ENCODE results near the gene KSR1.

Gene KSR1

DNA sequence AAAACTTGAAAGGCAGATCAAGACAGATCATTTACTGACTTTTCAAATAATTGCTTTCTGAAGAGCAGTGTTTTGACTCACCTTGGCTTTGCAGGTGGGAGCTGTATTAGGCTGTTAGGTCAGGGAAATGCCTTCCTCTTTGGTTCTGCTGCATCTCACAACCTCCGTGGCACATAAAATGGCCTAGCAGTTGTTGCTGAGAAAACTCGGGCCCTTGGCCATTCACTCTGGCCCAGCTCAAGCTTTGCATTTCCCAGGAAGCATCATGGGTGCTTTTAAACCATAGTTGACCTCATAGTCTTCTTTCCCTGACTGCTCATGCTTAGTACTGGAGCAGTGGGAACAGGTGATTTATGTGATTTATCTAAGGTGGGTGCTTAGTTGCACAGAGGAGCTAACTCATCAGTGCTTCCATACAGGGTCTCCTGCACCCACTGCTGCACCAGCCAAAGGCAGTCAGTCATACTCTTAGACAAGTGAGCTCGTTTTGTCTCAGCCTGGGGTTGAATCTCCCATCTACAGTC, 83.6 kb downstream of the KSR1 start:
- no peak for DNase-seq

DNA sequence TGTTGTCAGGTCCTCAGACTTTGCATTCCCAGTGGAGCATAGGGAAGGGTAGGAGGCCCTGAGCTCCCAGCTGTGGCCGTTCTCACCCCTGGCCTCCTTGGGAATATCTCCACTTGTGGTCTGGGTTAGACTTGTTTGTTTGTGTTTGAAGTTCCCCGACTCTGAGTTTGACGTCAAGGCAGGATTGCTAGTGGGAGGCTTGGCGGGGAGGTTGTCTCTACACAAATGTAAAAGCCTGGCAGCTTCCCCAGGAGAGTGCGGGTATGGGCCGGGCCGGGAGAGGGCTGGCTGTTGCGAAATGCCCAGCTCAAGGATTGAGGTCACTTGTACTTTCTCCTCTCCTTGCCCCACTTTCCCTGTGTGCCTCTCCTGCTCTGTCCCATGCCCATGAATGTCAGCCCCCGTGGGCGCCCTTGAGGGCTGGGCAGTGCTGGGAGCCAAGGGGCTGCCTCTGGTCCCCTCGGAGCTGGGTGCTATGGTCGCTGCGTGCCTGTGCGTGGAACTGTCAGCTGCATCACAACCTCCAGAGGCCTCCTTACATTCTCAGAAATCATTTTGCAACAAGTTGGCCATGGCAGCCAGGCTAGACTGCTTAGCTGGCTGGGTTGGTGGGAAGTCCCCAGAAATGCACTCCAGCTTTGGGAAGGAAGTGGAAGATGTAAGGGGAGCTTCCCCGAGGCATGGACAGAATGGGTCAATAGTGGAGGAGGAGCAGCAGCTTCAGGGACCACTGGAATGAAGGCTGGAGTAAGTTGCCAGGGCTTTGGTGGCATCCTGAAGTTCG, 84.3 kb downstream of the KSR1 start:
- no peak for DNase-seq

DNA sequence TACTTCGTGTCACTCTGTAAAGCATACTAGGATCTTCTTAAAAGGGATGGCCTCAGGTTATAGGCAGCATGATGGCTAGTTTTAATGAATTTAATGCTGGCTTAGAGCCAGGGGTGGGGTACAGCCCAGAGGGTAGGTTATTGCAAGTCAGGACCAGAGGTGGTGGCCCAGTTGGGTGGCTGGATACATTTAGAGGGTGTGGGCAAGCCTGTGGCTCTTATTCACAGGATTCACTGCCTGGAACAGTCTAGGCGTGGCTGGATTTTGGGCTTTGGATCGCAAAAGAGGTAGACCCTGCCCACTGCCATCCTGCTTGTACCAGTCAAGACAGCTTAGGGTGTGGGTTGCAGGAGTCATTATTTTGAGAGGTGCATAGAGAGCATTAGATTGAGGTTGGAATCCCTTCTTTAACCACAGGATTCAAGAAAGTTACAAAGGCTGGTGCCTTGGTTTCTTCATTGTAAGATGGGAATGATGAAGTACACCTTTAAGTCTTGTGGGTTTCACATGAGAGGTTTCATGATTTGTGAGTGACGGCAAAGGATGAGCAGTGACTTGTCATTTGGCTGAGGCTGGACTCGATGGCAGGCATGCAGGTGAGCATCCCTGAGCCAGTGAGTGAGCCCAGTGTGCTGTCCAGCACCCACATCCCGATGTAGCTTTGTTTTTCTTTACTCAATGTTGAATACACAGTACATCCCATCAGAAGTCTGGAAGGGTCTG, 85.2 kb downstream of the KSR1 start:
- DNase-seq = no peak

DNA sequence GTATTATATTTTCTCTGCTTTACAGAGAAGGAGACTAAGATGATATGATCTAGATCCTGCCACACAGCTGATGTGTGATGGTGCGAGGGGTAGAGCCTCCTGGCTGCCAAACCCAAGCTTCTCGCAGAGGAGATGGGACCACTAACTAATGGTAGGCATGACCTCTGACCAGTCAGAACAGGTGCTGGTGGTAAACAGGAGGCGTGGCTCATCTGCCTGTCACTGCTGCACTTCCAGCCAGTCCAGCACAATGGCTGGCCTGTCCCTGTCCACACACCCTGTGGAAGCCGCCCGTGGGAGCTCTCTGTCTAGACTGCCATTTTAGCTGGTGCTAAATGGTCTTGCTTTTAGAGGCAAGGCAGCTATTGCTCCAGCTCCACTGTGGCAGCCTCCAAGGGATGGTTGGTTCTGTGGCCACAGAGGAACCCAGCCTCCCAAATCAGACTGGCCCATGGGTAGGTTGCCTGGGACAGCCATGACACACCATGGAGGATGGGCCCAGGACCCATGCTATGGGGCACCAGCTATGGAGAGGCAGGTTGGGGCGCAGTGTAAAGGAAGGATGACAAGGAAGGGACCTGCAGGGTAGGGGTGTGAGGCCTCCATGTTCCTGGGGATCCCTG, 86.7 kb downstream of the KSR1 start:
- no peak for DNase-seq

DNA sequence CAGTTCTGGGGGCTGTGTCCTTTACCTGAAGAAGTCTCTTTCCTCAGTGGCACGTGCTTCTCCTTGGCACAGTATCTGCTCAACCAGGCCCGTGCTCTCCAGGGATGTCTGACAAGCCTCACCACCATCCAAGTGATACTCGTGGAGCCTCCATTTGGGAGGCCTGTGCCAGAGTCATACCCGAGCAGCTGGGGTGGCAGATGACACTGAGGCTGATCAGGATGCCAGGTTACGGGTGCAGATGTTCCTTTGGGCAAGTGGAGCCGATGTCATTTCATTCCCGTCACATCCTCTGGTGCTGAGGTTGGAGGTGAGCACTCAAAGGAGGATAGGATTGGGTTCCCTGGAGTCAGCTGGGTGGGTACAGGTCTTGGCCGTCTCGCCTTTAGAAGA, 87.2 kb downstream of the KSR1 start:
- DNase-seq = no peak

DNA sequence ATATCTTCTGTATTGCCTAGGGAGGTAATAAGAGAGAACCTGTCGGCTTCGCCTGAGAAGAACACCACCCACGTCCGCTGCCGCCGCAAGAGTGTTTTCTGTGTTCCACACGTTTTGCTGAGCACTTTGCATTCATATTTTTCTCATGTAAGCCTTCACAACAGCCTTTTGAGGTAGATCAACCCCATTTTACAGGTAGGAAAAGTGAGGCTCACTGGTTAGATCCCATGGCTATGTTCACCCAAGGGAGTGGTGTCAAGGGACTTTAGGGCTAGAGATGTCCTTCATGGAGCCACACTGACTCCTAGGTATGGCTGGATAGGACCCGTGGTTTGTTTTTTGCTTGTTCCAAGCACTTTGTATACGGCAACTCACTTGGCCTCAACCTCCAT, 87.7 kb downstream of the KSR1 start:
- DNase-seq = no peak

DNA sequence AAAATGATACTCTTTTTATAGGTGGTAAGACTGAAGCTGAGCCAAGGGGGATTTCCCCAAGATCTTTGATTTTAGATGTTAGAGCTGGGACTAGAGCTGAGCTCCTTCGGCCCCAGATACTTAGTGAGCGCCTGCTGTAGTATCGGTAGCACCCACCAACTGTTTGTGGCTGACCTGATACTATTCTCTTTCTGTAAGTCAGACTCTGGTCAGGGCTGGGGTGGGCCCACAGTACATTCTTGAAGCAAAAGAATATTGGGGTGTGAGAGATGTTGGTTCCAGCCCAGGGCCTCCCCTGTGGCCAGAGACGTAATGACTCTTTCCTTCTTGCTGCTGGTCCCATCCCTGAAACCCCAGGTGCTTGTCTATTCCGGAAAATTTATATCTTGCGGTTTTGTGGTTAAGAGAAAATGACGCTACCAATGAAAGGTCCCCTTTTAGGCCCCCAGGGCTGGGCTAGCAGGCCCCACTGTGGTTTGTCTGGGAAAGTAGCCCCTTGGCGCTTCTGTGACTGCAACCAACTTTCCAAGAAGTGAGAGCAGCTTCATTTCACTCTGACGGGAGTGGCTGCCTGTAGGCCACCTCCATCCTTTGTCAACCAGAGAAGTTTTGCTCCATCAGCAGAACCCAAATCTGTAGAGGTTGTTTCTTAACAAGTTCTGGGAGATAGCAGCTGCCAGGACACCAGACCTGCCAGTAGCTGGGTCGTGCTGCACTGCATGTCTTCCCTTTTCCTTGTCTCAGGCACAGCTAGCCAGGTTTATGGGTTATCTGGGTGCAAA, 88.3 kb downstream of the KSR1 start:
- no peak for DNase-seq

DNA sequence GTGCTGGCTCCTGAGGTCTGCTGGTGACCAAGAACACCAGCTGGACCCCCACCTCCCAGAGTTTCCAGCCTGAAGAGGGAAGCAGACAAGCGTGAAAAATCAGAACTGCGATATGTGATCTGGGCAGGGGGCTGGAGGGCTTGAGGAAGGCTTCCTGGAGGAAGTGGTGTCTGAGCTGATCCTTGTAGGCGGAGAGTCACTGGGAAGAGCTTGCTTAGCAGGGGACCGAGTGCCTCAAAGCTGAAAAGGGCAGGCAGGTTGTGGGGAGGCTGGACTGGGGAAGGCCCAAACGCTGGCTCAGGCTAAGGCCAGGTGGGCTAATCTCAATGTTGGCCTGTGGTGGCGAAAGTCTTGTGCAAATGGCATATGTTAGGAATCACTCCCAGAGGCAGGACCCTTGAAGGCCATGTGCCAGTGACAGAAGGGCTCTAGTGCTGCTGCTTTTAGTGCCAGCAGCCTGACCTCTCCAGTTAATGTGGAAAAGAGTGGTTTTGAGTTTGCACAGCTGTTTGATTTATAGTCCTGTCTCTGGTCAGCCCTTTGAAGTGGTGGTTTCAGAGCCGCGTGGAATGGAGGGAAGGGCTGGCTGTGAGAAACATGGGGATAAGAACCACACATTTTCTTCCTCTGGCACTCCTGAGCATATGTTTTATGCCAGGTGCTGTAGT, 89.4 kb downstream of the KSR1 start:
- DNase-seq = peak; percentile 75

DNA sequence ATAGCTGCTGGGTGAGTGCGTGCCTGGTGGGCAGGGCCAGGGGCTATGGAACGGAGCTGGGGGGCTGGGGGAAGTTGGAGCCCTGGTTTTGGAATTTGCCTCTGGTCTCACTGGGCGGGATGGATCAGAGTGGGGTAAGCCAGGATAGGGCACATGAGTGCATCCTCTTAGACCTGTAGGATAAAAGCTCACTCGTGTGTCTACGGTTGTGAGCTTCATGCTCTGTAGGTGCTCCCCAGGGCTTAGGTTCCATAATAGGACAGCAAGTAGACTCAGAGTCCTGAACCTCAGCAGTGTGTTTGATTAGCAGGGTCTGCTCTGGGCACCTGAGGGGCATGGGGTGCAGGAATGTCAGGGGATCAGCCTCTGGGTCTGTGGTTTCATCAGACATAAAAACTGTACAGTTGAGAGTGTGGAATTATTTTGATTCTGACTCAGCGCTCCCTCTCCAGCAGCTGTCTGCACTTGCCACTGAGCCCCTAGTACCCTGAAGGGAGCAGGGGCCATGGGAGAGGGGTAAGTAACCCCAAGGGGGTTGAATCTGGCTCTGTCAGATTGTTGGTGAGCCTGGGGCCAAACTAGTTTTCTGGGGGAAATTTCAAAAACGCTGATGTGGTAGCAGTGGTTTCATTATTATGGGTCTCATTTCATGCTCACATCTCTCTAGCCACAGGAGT, 90.5 kb downstream of the KSR1 start:
- no peak for DNase-seq

DNA sequence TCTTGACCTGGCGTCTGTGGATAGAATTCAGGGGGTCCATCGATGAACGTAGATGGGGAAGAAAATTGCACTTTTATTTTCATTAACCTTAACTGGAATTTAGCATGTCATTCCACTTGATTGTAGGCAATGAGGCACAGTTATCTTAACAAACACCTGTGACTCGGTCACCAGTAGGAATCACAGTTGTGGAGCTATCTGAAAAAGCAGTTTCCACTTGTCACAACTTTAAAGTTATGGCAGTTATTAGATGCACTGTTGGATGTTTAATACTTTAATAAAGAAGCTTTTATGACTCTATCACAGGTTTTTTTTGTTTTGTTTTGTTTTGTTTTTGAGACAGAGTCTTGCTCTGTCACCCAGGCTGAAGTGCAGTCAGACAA, 91.0 kb downstream of the KSR1 start:
- no peak for DNase-seq

DNA sequence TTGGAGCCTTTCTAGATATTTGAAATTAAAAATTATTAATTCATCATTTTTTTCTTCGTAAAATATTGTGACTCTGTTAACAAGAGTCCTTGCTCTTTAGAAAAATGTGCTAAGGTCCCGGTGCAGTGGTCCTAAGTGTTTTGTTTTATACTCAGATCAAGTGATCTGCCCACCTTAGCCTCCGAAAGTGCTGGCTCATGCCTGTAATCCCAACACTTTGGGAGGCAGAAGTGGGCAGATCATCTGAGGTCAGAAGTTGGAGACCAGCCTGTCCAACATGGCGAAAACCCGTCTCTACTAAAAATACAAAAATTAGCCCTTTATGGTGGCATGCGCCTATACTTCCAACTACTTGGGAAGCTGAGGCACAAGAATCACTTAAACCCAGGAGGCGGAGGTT, 92.1 kb downstream of the KSR1 start:
- DNase-seq = no peak

DNA sequence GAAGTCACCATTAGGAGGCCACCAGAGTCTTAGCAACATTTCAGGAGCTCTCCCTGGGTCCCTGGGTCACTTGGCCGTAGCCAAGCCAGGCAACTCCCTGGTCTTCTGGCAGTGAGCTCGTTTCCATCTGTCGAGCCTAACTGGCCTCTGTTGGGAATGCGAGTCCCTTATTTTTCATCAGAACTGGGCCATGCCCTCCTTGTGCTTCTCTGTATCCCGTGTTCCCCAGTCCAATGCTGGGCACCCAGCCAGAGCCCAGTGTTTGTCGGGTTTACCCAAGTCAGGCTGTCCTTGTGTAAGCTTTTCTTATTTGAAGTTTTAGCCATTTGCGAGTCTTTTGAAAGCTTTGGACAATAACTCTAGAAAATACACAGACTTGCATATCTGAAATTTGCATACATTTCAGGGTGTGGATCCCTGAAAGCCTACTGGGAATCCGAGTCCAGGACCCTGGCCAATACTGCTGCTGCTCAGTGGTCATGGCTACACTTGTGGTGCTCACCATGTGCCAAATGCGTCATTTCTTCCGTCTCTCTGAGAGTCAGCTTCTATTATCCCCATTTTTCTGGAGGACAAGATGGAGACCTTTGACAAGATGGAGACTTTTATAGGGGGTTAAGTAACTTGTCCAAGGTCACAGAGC, 93.1 kb downstream of the KSR1 start:
- DNase-seq = no peak

DNA sequence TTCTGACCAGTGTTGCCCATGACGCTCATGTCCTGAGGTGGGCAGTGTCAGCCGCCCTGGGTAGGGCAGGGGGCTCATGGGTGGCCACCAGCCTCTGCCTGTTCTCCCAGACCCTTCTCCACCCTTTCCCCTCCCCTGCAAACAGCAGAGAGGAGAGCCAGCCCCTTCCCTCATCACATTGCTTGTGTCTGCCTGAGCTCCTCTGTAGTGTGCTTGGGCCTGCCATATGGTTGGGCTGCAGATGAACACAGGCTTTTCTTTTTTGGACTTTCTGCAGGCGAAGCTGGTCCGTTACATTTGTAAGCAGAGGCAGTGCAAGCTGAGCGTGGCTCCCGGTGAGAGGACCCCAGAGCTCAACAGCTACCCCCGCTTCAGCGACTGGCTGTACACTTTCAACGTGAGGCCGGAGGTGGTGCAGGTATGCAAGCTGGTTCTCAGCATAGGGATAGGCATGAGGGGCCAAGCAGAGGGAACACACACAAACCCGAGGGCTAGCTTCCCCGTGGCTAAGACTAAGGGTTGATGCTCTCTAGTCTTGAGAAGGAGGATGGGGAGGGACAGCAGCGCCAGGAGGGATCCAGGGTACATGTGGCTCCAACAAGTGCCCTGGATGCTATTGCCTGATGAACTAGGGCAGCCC, 94.2 kb downstream of the KSR1 start:
- no peak for DNase-seq

DNA sequence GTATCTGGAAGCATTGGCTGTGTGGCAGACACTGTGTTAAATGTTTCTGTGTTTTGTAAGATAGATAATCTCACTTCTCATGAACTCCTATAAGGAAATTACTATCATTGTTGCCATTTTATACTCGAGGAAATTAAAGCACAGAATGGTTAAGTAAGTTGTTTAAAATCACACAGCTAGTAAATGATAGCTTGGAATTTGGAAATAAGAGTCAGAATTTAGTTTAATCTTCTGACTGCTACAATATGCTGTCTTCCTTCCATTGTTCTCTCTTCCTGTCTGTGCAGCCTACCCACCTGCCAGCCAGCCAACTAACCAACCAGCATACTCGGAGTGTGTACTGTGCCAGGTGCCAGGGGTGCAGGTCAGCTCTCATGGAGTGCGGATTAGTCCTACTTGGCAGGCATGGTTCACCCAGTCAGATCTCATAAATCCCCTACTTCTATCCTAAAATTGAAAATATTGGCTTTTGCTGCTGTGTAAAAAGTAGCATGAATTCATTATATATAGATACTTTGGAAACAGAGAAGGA, 94.8 kb downstream of the KSR1 start:
- DNase-seq = no peak

DNA sequence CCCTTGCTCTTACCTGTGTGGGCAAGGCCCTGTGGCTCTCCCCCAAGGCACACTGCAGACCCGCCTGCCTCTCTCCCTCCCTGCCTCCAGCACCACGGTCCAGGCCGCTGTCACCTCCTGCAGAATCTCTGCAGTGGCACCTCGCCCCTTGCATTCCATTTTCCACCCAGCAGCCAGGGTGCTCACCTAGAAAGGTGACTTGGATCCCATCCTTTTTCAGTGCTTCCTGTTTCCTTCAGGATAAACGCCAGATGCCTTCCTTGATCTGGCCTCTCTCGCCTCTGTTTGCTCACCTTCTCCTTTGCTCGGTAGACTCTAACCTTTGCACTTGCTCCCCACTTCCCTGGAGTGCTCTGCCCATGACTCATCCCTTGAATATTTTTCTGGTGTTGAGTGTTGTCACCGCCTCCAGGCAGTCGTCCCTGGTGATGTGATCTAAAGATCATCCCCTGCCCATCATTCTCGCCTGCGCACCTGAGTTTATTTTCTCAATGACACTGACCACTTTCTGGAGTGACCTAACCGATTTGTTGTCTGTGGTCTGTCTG, 95.5 kb downstream of the KSR1 start:
- no peak for DNase-seq

DNA sequence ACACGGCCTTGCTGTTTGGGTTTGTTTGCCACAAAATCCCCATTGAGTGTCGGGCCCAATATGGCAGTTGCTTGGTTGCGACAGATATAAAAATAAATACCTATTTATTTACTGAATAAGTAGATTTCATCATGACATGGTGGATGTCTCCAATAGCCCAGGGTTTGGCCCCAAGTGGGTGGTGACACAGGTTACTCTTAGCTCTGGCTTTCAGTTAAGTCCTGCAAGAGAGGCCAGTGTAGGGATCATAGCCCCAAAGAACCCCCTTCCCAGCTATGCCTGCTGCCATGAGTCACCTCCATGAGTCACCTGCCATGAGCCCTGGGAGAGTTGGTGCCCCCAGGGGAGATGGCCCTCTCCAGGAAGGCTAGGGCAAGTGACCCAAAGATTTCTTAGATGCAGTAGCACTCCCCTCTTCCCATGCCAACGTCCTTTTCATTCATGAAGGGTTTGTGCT, 96.1 kb downstream of the KSR1 start:
- no peak for DNase-seq

DNA sequence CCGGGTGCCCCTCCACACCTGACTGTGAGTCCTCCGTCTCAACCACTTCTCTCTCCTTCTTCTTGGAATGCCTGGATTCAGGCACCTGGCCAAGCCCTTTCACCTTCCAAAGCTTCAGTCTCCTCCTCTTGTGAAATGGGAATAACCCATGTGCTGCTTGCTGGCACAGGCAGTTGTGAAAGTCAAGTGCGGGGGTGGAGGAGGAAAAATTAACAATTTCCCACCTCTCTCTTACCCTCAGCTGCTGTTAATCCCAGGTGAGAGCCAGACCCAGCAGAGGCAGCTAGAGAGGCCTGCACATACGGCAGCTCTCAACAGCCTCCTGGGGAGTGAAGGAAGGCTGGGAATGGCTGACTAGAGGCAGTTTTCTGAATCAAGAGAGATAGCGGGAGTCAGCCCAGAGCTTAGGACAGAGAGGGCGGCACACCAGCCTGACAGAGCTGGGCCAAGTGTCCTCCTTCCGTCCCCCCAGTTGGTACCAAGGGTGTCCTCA, 96.8 kb downstream of the KSR1 start:
- DNase-seq = no peak

DNA sequence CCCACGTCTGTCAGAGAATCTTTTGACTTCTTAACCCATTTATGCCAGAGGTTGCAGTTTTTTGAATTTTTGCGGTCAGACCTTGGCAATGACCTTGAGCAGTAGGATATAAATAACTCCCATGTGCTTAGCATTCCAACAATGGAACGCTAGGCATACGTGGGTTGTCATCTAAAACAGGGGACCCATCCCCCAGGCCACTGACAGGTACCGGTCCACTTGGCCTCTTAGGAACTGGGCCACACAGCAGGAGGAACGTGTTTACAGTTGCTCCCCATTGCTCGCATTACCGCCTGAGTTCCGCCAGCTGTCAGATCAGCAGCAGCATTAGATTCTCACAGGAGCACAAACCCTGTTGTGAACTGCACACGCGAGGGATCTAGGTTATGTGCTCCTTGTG, 97.9 kb downstream of the KSR1 start:
- DNase-seq = no peak

DNA sequence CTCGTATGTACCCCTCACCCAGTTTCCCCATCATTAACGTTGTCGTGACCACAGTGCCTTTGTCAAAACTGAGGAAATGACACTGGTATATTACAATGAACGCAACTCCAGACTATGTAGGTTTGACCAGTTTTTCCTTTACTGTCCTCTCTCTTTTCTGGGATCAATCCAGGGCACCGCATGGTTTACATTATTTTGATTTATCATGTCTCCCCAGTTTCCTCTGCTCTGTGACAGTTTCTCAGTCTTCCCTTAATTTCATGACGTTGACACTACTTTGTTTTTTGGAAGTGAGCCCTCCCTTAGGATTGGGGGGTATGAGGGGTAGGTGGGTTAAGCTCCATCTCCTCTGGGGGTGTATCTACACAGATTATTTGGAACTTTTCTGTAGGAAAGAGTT, 98.7 kb downstream of the KSR1 start:
- DNase-seq = no peak

DNA sequence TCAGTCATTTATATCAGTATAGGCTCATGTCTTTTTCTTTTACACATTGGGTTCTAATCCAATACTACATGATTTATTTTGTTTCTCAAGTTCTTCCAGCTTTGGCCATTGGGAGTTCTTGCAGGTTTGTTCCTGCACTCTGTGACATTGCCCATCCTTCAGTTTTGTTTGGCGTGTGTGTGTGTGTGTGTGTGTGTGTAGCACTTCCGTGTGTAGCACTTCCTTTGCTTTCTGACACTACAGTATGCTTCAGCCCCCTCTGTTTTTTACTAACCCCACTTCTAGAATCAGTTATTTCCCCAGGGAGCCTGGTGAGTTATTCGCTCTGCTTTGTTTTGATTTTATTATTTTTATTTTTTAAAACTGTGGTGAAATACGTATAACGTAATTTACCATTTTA, 99.1 kb downstream of the KSR1 start:
- no peak for DNase-seq

Data from DMS 273 treated with DMSO at 0.1 percent for 48 hours (cell line).